EH (cell line): ENCODE measurements around the gene ZNF827.
A peak's percentile ranks its signal among the peaks of the same experiment; 100 is the strongest.

ENCODE experiments used
- DNase-seq: peaks from one replicate; pipeline ENCODE4 v3.0.0-alpha.2; 2015; ENCODE audit warnings: low read depth

The ZNF827 gene

DNA sequence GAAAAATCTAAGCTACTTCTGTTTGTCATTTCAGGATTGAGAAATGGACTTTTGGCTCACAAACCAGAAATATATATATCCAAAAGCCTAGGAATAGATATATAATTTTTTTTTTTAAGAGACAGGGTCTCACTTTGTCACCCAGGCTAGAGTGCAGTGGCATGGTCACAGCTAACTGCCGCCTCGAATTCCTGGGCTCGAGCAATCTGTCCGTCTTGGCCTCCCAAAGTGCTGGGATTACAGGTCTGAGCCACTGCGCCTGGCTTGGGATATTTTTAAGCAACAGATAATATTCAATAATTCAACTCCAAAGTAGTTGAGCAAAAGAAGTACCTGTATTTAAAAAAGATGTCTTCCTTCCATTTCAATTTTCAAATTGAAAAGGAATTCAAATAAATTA, 146.2 kb downstream of the ZNF827 start:
- DNase-seq = no peak

DNA sequence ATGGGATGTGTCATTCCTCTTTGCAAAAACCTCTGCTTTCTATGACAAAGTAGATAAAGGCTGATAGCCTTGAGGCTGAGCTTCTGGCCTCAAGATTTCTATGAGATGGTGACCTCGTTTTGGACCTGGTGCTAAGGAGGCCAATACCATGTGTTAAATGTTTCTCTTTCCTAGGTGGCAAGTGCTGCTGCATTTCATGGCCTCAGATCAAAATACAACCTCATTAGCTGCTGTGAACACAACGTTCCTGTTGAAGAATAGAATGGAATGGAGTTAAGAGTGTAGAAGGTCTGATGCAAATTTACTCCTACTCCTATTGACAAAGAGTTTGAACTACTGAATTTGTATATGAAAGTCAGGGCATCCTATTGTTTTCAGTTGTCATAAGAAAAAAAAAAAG, 146.6 kb downstream of the ZNF827 start:
- DNase-seq = no peak

GRCh38 chr4:145788755-145789154, 149.9 kb downstream of the ZNF827 start:
- DNase-seq = peak; percentile 14

GRCh38 chr4:145786830-145787229, 151.8 kb downstream of the ZNF827 start:
- no peak for DNase-seq

GRCh38 chr4:145786261-145786660, 152.4 kb downstream of the ZNF827 start:
- DNase-seq = no peak

GRCh38 chr4:145785391-145786008, 153.1 kb downstream of the ZNF827 start:
- DNase-seq = no peak

DNA sequence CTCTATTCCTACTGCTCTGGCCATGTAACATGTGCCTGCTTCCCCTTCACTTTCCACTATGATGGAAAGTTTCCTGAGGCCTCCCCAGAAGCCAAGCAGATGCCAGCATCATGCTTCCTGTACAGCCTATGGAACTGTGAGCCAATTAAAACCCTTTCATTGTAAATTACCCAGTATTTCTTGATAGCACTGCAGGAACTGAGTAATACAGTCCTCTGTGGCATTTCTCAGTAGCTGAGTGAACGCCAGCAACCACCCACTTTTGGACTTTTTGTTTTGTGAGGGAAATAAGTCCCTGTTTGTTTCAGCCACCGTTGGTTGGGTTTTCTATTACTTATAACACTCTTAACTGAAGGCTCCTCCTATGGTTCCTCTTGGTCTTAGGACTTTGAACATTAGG, 154.6 kb downstream of the ZNF827 start:
- no peak for DNase-seq

GRCh38 chr4:145782756-145783155, 155.9 kb downstream of the ZNF827 start:
- DNase-seq = no peak

DNA sequence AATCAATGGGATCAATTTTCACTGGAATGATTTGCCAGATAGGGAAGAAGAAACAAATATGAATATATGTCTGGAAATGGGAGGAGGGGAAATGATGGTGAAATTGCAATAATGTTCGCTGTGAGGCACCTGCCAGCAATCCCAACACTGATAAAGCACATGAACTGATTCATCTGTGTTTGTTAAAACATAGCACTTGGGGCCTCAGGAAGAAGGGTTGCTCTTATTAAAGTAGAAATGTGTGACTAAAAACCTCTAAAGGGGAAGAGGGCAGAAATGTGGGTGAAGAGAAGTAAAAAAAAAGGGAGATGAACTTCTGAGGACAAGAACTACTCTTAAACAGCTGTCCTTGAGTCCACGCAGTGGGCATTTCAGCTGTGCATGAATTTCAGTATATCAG, 157.3 kb downstream of the ZNF827 start:
- DNase-seq = no peak

DNA sequence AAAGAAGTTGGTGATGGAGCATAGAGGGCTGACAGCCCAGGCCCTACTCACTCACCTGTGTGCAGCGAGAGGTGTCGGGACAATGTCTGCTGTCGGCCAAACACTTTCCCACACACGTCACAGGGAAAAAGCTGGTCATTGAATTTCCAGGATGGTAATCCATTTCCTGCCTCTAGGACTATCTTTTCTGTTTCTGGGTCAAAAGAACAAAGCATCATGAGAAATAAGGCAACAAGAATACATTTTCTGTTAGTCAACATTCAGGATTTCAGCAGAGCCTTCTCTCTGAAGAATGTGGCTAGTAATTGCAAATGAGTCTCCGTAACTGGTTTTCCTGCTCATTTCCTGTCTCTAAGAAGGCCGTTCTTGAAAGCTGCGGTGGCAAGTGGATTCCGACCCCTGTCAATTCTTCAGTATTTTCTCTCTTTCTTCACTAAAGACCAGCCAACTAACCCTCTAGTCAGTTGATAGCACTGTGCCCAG, 159.3 kb downstream of the ZNF827 start:
- peak; percentile 34 for DNase-seq

DNA sequence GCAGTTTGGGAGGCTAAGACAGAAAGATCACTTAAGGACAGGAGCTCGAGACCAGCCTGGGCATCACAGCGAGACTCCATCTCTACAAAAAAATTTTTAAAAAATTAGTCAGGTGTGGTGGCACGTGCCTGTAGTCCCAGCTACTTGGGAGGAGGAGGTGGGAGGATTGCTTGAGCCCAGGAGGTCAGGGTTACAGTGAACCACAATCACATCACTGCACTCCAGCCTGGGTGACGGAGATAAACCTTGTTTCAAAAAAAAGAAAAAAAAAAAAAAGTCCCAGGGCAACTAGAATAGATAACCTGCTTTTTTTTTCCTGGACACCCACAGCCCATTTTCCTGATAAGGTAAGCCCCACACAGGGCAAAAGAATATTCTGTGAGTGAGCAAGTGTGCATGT, 162.4 kb downstream of the ZNF827 start:
- DNase-seq = no peak

DNA sequence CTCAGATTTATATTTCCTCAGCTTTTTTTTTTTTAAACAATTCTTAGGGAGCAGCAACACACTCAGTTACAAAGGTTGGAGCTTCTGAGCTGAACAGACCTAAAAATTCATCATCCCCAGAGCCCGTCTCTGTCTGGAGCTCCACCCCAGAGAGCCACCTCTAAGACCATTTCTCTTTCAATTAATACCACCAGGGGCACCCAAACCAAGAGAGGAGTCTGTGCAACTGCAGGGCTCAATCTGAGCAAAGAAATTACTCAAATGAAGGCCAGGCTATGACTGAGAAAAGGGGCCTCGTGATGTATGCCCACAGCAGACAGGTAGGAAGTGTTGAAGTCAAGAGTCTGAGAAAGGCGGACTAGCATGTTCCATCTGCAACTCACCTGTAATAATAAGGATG, 163.2 kb downstream of the ZNF827 start:
- no peak for DNase-seq

GRCh38 chr4:145774473-145774872, 164.2 kb downstream of the ZNF827 start:
- no peak for DNase-seq

DNA sequence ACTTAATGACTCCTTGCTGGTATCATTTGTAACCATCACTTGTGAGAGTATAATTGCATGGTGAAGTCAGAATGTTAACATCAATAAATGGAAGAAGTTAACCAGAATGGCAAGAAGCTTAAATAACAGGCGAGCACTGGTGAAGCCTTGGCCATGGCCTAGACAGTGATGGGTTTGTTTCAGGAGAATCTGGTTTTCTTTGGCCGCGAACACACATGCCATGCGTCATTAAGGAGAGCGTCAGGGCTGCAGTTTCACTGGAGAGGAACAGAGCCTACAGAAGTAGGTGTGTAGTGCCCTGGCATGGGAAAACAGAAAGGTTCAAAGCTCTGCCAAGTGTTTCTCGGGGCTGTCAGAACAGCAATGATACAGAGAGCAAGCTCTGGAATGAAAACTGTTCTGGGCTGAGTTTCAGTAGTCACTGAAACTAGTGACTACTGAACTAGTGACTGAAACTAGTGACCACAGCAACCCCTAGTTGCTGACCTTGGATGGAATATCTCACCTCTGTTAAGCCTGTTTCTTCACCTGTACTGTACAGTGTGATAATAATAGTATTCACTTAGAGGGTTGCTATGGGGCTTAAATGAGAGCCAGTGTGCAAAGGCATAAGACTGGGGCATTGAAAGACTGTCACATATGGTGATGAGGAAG, 164.9 kb downstream of the ZNF827 start:
- DNase-seq = no peak

GRCh38 chr4:145772347-145772746, 166.3 kb downstream of the ZNF827 start:
- DNase-seq = no peak

GRCh38 chr4:145770124-145770523, 168.5 kb downstream of the ZNF827 start:
- no peak for DNase-seq

DNA sequence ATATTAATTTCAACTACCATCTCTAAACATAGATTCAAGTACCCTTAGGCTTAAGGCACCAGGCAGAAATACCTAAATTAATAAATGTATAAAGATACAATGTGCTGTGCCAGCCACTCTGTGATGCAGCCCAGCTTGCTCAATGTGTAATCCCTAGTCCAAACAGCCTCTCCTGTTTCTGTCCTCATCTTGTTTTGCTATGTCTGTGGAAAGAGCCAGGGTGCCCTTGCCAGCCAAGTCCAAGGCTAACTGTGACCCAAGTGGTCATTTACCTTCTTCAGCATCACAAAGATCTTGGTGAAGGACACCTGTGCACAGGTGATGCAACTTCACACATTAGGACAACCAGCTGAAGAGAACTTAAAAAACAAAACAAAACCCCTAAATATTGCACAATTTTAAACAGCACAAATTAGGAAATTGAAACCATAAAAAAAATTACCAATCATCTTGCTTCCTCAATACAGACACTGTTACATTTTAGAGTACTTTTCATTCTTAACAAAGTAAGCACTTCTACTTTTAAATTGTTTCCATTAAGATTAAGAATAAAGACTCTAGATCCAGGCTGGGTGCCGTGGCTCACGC, 169.1 kb downstream of the ZNF827 start:
- DNase-seq = no peak

- no peak for DNase-seq
These were observed 172.3 kb downstream of the ZNF827 start for GRCh38 chr4:145766273-145766672.

DNA sequence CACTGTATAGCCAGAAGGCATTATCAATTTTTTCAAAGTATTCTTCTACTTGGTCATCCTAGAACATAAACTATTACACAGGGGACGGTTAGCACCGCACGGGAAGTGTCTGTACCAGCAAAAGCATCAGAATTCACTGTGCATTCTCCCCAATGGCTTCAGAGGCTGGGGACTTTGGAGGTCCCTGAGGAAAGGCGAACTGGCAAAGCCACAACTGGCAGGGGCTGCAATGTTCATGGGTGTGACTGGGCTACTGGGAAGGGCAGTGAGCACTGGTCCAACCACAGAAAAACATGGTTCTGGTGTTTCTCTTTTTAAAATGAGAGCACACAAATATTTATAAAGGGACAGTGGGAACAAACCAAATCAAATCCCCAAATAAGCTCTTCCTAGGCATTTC, 175.2 kb downstream of the ZNF827 start:
- no peak for DNase-seq

DNA sequence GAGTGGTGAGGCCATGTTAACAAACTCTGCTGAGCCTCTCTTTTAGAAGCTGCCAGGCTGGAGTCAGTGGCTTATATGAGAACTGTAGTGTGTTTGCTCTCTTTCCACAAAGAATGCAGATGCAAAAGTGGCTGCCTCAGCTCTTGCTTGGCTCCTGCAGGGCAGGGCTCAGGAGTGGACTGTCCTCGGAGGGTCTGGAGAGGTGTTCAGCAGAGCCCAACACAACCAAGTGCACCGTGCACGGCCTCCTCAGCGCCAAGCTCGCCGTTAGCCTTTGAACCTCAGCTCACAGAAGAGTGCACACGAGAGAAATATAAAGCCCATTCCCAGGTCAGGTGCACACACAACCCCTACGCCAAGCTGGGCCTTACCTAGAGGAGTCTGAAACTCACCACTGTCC, 175.9 kb downstream of the ZNF827 start:
- DNase-seq = no peak

- DNase-seq = no peak
These were observed 177.4 kb downstream of the ZNF827 start for GRCh38 chr4:145760961-145761929.

GRCh38 chr4:145760176-145760575, 178.4 kb downstream of the ZNF827 start:
- no peak for DNase-seq
